ENCODE results near the gene MEIS2.

DNA sequence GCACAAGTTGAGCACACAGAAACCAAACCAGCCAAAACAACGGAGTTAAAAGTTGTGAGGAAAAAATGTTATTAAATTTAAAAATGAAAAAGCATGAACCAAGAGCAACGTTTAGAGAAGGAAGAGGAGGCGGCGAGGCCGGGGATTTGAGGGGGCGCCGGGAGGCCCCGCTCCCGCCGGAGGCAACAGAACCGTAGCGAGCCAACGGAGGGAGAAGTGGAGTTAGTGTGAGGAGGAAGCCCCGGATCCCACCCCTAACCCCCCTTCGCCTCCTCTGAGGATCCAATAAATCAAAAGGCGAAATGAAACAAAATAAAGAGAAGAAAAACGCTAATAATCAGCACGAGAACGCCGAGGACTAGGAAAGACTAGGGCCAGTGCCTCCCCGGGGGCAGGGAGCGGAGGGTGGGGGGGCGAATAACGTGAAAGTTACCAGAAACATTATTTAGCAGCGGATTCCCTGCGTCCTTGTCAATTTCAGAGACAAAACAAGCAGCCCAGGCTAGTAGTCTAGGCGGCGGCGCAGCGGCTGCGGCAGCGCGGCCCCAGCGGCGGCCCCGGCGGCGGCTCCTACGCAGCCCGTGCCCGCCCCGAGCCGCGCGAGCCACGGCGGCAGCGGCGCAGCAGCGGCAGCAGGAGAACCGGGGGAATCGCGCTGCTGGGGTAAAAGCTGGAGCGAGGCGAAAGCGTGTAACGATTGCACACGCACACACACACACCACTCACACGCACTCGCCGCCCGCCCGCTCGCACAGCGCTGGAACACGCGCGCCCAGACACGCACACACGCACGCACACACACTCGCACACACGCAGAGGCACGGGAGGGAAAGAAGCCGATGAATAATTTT lies 1.7 kb downstream of the MEIS2 start:
- TF ChIP-seq CTCF (IDR thresholded peaks at IDR 0.05; ENCODE audit: low read depth, low read length): no peak
- no peak for TF ChIP-seq EZH2phosphoT487 (IDR thresholded peaks at IDR 0.05; ENCODE audit: low read depth)

Data from OCI-LY3 (cell line).